Measurements from ENCODE around the gene PRDM10. TPM values are rescaled to one million over a fixed set of nuclear protein-coding genes. Genes with fewer than 3 reads are reported as not detected.

PRDM10 gene
- total RNA-seq, 1 experiment from 2014 or later = 18.9 TPM

GRCh38 chr11:130002352-130002845 lies at the start of gene PRDM10 (continued):
- TF ChIP-seq ZBTB21 (CRISPR knock-in tag; IDR thresholded peaks at IDR 0.05; ENCODE audit: borderline replicate concordance) (0 out of 2 replicates have a peak, but pooled peaks have one; percentile 3), TEAD1 (CRISPR knock-in tag; IDR thresholded peaks at IDR 0.05) (no peak), FOXK1 (CRISPR knock-in tag; IDR thresholded peaks at IDR 0.05) (0 out of 2 replicates have a peak, but pooled peaks have one; percentile 36), ESRRA (CRISPR knock-in tag; IDR thresholded peaks at IDR 0.05; ENCODE audit: borderline replicate concordance) (no peak), TP53 (CRISPR knock-in tag; IDR thresholded peaks at IDR 0.05) (0 out of 2 replicates have a peak, but pooled peaks have one; percentile 64), RORB (CRISPR knock-in tag; IDR thresholded peaks at IDR 0.05) (no peak), KAT7 (CRISPR knock-in tag; IDR thresholded peaks at IDR 0.05; ENCODE audit: borderline replicate concordance) (peak; percentile 47; the same call in 1 of the 2 replicates), FOXJ3 (CRISPR knock-in tag; IDR thresholded peaks at IDR 0.05; ENCODE audit: borderline replicate concordance) (no peak), ZSCAN18 (CRISPR knock-in tag; IDR thresholded peaks at IDR 0.05) (no peak), EMX1 (CRISPR knock-in tag; IDR thresholded peaks at IDR 0.05) (no peak), CBFB (CRISPR knock-in tag; IDR thresholded peaks at IDR 0.05; ENCODE audit: low read depth) (no peak; the same call in 1 of the 2 replicates)

- Mint-ChIP-seq H3K27me3 (ENCODE audit: low read depth) (no peaks in the 10 kb centered on the region), H3K4me1 (no peaks in the 10 kb centered on the region), H3K36me3 (no peaks in the 10 kb centered on the region), H3K27ac (no peak overlapping the region), H3K9me3 (peaks cover 5% of the 10 kb centered on the region; the same call in 1 of the 2 replicates), H3K4me3 (no peak overlapping the region)
- DNase-seq (ENCODE audit: low spot score) = no peak
- CTCF ChIA-PET = no interaction called here
- no peak for ATAC-seq
- TF ChIP-seq HMGA2 (CRISPR knock-in tag; IDR thresholded peaks at IDR 0.05) = no peak
- TF ChIP-seq RORB (CRISPR knock-in tag; IDR thresholded peaks at IDR 0.05) = no peak
- TF ChIP-seq TEAD4 (CRISPR knock-in tag; IDR thresholded peaks at IDR 0.05) = no peak
- no peak for TF ChIP-seq PRRX2 (CRISPR knock-in tag; IDR thresholded peaks at IDR 0.05)
- TF ChIP-seq ARID4B (CRISPR knock-in tag; IDR thresholded peaks at IDR 0.05; ENCODE audit: borderline replicate concordance) = no peak
- TF ChIP-seq JUN (CRISPR knock-in tag; IDR thresholded peaks at IDR 0.05) = no peak
- TF ChIP-seq NFE2L1 (CRISPR knock-in tag; IDR thresholded peaks at IDR 0.05) = no peak
- no peak for TF ChIP-seq ZNF138 (CRISPR knock-in tag; conservative IDR thresholded peaks at IDR 0.05)
- TF ChIP-seq FOXJ3 (CRISPR knock-in tag; IDR thresholded peaks at IDR 0.05; ENCODE audit: borderline replicate concordance) = no peak
- no peak for TF ChIP-seq NR3C1 (CRISPR knock-in tag; conservative IDR thresholded peaks at IDR 0.05; ENCODE audit: low read depth)
- no peak for TF ChIP-seq STAT6 (CRISPR knock-in tag; conservative IDR thresholded peaks at IDR 0.05; ENCODE audit: low read depth)
- no peak for TF ChIP-seq CBFB (CRISPR knock-in tag; IDR thresholded peaks at IDR 0.05; ENCODE audit: low read depth)
- TF ChIP-seq ZNF219 (CRISPR knock-in tag; IDR thresholded peaks at IDR 0.05; ENCODE audit: borderline replicate concordance) = no peak
- no peak for TF ChIP-seq CTCF (IDR thresholded peaks at IDR 0.05)
- no peak for TF ChIP-seq SP1 (CRISPR knock-in tag; conservative IDR thresholded peaks at IDR 0.05)
- no peak for TF ChIP-seq ETV6 (CRISPR knock-in tag; IDR thresholded peaks at IDR 0.05)
- no peak for TF ChIP-seq TP53 (CRISPR knock-in tag; IDR thresholded peaks at IDR 0.05)
- TF ChIP-seq CREM (CRISPR knock-in tag; IDR thresholded peaks at IDR 0.05) = no peak
- no peak for TF ChIP-seq ZMAT4 (CRISPR knock-in tag; IDR thresholded peaks at IDR 0.05)
- POLR2A ChIA-PET = no interaction called here
Measured at GRCh38 chr11:130051082-130051481, 48.4 kb upstream of the PRDM10 start.
